HG03565 (cell line): ENCODE measurements around the gene SERPINA3.

Experiments
- ATAC-seq: cut with Tn5 transposase; IDR thresholded peaks from one replicate; pipeline ENCODE4 v1.9.1; 2021; ENCODE audit warnings: mild to moderate bottlenecking, moderate library complexity; ENCODE audit not compliant: unreplicated experiment

Gene SERPINA3

GRCh38 chr14:94650806-94651805 lies 38.9 kb downstream of the SERPINA3 start:
- ATAC-seq = no peak

DNA sequence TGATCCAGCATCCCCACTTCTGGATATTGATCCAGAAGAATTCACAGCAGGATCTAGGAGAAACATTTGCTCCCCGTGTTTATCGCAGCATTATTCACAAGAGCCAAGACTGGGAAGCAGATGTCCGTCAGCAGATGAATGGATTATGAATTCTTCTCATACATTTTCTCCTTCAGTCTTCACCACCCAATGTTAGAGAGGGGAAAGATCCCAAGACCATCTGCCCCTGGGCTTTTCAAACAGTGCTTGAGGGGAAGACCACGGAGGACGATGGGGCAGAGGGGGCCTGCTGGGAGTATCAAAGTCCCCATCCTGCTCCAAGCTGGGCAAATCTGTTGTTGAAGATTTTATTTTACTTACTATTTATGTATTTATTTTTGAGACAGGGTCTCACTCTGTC lies 41.1 kb downstream of the SERPINA3 start:
- ATAC-seq = no peak

DNA sequence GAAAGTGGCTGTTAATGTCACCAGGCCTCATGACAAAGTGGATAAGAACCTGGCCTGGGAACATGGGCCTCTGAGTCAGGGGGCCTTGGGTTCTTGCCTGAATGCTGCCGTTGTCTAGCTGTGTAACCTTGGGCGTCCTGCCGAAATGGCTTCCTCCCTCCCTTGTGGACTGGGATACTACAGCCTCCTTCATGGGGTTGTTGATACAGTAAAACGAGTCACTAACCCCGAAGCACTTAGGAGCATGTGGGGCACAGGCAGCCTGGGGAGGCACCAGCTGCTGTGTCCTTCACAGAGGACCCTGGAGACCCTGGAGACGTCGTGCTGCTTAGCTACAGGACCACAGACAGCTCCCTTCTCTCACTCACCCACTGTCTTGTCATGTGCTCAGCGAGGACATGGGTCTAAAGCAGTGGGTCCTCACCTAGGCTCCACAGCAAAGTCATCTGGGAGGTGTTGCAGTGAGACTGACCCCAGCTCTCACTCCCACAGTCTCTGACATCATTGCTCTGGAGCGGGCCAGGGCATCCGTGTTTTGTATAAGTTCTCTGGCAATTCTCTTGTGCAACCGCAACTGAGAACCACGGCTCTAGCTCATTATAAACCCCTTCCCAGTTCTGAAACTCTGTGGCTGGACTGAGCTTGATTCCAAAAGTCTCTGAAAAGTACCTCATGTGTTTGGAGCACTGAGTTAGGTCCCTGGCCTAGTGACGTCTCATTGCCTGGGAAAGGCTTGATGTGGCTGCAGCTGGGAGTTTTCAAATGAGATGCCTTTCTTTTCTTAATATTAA lies 42.1 kb downstream of the SERPINA3 start:
- ATAC-seq = no peak

- ATAC-seq = no peak
Observed at GRCh38 chr14:94655169-94655710, 43.0 kb downstream of the SERPINA3 start.

DNA sequence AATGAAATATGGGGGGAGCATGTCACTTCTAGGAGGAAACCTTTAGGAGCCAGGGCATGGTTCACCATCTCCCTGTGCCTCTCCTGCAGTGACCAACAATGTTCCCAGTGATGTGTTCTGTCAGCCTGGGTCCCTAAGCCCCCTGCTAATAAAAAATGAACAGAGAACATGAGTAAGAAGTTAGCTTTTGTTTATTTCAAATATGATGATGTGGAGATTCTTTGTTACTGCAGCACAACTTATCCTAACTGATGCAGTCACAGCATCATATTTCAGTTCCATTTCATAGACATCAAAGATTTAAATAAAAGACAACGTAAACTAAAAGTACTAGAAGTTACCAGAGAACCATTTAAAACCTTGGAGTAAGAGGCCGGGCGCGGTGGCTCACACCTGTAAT lies 43.9 kb downstream of the SERPINA3 start:
- no peak for ATAC-seq

- ATAC-seq = no peak
Observed at GRCh38 chr14:94659256-94659655, 47.1 kb downstream of the SERPINA3 start.

GRCh38 chr14:94659901-94660300 lies 47.7 kb downstream of the SERPINA3 start:
- no peak for ATAC-seq

- ATAC-seq = no peak
Observed at GRCh38 chr14:94660306-94660946, 48.2 kb downstream of the SERPINA3 start.

DNA sequence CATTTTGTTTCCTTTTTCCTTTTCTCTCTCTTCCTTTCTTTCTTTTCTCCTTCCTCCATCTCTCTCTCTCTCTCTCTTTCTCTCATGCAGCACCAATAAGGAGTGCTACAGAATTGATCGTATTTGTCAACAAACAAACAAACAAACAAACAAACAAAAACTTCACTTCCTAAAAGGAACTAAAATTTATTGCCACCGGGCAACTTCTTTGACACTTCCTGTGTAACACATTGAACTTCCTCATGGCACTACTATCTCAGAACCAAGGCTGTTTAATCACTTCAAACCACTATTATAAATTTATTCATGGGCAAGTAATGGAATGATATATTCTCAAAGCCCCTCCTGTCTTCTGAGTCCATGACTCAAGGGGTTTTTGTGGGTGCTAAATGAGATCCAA lies 51.3 kb downstream of the SERPINA3 start:
- no peak for ATAC-seq

GRCh38 chr14:94663965-94664704 lies 51.9 kb downstream of the SERPINA3 start:
- no peak for ATAC-seq

DNA sequence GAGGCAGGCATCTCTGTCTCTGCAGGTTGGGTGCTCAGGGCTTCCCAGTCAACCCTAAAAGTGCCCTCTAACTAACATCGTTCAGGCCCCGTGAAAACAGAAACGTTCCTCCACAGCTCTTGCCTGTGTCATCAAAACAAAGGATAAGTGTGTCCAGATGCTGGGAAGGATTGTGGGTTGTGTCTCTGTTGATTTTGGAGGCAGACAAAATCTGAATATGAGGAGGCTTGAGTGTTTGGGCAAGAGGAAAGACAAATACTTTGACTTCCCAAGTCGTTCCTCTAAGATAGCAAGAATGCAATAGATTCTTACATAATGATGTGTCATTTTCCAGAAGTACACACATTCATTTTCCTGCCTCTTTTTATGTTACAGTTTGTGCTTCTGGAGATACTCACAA lies 52.9 kb downstream of the SERPINA3 start:
- no peak for ATAC-seq

DNA sequence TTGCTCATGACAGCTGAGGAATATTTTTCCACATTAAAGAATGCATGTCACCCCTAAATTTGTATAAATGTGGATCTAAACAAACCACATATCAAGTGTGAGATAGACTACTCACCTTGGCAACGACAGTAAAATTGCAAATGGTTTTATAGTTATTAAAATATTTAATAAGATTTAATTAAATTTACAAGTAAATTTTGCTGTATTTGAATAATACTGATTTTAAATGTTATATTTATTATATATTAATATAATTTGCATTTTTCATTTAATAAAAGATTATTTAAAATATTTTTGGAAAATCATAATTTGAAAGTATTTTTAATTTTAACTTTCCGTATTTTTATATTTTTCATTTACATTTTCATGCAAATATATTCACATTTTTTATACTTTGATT lies 53.4 kb downstream of the SERPINA3 start:
- ATAC-seq = no peak

DNA sequence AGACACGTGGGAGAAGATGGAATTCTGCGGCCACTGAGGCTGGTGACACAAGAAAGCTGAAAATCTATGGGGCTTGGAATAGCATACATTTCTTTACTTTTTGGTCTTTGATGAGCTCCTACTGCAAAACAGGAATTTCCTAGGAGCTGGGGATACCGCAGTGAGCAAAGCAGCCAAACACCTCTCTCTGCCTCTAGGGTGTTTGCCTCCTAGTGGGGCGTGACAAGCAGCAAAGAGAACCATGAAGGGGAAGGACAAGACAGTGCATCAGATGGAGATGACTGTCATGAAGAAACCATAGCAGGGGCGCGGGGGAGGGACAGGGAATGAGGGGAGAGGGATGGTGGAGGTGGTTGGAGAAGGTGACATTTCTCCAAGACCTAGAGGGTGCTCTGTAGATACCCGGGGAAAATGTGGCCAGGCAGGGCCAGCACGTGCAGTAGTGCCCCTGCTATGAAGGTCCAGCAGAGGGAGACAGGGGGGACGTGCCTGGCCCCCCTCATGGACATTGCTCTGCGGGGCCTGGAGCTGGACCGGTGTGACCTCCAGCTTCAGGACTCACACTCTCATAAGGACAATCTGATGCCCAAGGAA lies 58.6 kb downstream of the SERPINA3 start:
- no peak for ATAC-seq

DNA sequence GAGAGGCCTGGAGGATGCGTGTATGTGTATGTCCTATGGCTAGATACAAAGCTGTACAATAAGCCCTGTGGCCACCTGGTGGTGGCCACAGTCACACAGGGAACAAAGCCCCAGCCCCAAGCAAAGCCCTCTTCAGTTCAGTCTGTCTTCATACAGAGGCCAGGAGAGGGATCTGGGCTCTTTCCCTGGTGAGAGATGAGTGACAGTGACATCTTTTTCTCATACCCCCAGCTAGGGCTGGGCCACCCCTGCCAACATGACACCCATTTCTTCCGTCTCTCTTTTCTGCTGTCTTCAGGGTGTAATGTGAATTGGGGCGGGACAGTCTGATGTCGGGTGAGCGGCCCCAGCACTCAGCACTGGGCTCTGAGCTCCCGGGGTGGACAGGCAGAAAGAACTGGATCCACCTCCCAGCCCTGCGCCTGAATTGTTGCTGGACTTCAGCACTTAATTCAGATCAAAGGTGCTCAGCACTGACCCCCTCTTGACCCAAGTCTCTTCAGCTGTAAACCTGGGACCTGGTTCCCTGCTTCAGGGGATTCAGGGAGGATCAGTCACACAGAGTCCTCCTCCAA lies 59.8 kb downstream of the SERPINA3 start:
- no peak for ATAC-seq

DNA sequence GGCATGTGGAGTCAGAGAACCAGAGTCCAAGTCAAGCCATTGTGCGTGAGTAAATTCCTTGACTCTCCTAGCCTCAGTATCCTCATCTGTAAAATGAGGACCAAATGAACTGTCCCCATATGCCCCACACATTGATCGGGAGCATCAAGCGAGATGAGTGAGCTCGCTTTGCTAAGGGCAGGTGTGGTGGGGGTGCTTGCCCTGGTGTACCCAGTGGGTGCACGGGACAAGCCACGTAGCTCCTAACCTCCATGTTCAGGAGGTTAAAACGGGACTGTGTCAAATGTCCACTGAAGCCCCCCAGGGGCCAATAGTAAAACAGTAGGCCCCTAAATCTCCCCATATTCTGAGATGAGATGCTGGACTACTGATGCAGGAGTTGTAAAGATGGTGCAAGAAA lies 60.9 kb downstream of the SERPINA3 start:
- ATAC-seq = no peak
